GM12891 (cell line): ENCODE results near the gene P2RY13. TPM values are rescaled to one million over a fixed set of nuclear protein-coding genes. Genes with fewer than 3 reads are reported as not detected.

Experiments
- DNase-seq: peaks from one replicate; pipeline ENCODE4 v3.0.0; 2011; ENCODE audit warnings: low spot score; ENCODE audit not compliant: insufficient read length
- FAIRE-seq: peaks from 2 replicates; lab custom pipeline; 2011; peaks lifted over from hg19 to GRCh38; lab: Jason Lieb, UNC
- PAX5 ChIP-seq: IDR thresholded peaks from 2 replicates; pipeline ENCODE4 v1.6.1; 2011; ENCODE audit warnings: low read length, moderate library complexity, mild to moderate bottlenecking; ENCODE audit not compliant: insufficient read depth, severe bottlenecking
- POLR2A ChIP-seq: IDR thresholded peaks from 2 replicates; pipeline ENCODE4 v1.6.1; 2011; ENCODE audit warnings: low read depth, low read length, control low read depth
- POLR2AphosphoS5 ChIP-seq: IDR thresholded peaks from 2 replicates; pipeline ENCODE4 v1.6.1; 2011; ENCODE audit warnings: low read depth, low read length, control low read depth
- POU2F2 ChIP-seq: IDR thresholded peaks from 2 replicates; pipeline ENCODE4 v1.6.1; 2011; ENCODE audit warnings: low read depth, mild to moderate bottlenecking, control low read depth, low read length, moderate library complexity
- SPI1 ChIP-seq: IDR thresholded peaks from 2 replicates; pipeline ENCODE4 v1.6.1; 2011; ENCODE audit warnings: low read depth, low read length, control low read depth
- TAF1 ChIP-seq: IDR thresholded peaks from 2 replicates; pipeline ENCODE4 v1.6.1; 2011; ENCODE audit warnings: low read depth, low read length, control low read depth
- polyA plus RNA-seq: library from polyadenylated mRNA; unstranded; fragments of >200 nt; gene quantifications from one replicate; pipeline ENCODE4 v1.2.1, GENCODE V29; 2012; ENCODE audit warnings: low read depth, missing spikeins, inconsistent platforms; ENCODE audit not compliant: missing spikeins

The P2RY13 gene
- not detected for polyA plus RNA-seq

DNA sequence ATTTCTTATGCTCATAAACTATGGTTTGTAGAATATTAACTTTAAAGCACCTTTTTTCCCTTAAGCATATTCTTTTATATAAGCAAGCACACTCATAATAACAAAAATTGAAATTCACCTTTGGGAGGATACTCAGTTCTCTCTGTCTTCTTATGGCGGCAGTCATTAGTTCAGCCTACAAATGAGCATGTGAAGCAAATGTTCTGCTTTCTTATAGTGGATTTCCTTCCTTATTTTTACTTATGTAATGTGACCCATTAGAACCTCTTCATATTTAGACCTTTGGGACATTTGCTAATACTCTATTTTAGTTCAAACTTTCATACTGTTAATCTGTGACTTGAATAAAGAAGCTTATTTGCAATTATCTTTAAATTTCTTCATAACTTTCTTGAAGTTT lies at the start of gene P2RY13:
Gene P2RY13, minus strand, starts transcription at position 187 of the 400 bp plus-strand sequence. Its CDS starts 21 bp downstream, at position 166.
- no peak for DNase-seq
- FAIRE-seq = no peak
- TF ChIP-seq POLR2A (no peak), POLR2AphosphoS5 (no peak), TAF1 (no peak), SPI1 (no peak)

DNA sequence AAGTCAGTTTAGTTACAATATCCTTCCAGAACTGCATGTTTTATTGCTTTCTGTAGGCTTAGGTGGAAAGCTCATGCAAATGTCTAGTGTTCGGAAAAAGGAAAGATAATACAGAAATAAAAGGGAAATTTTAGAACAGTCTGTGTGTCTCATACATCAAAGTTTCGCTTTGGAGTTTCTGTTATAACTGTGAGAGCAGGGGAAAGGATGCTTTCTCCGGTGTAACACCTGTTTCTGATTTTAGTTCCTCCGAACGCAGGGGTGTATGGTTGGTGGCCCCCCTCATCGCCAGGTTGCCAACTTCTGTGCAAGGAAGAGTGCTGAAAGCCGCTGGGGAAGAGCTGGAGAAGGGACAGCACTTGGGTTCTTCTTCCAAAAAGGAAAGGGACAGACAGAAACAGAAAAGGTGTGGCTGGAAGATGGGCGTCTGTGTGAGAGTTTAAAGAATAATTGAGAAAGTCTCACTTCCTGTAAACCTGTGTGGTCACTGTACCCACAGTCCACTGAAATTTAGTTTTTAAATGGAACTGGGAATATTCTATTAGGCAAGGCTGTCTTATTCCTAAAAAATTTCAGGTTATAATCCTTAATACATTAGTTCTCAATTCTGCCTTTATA lies 48.5 kb upstream of the P2RY13 start:
- peak; percentile 59 for FAIRE-seq

DNA sequence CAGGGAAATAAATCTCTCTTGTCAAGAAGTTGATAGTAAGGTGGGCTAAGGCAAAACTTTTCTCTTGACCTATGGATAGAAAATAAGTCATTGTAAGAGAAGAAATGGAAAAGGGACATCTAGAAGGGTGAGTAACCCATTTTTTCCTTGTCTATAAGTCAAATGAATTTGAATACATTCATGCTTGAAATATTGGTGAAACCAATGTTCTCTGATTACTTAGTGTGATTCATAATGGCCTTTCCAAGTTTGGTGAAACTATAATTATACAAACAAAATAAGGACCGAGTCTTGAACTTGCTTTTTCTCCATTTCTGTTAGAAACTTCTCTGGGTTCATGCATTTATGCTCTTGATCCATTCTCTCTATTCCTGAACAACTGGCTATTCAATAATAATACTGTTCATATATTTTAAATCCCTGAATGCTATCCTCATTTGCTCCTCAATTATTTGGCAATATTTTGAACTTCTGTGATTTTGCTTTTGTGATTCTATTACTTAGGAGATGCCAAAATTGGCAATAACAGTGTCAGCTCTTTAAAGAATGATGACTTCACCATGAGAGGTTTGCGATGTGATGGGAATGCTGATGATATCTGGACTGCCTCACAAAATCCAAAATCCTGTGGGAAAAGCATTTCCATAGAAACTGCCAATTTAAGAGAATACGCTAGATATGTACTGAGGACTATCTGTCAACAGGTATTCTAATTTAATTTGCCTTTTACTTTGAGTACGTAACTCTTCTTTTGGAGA lies 42.9 kb upstream of the P2RY13 start:
- FAIRE-seq (no peak), DNase-seq (no peak)
- no peak for TF ChIP-seq POLR2AphosphoS5
- TF ChIP-seq POLR2A = no peak
- no peak for TF ChIP-seq SPI1
- TF ChIP-seq POU2F2 = no peak
- TF ChIP-seq PAX5 = no peak
- no peak for TF ChIP-seq TAF1

More for the DNA sequence above, 48.5 kb upstream of the P2RY13 start:
- TF ChIP-seq TAF1 = no peak
- TF ChIP-seq POU2F2 = no peak
- peak; percentile 87 for TF ChIP-seq SPI1
- no peak for DNase-seq

GRCh38 chr3:151371526-151371925 lies 42.2 kb upstream of the P2RY13 start:
- DNase-seq = no peak
- TF ChIP-seq POU2F2 (no peak), POLR2A (no peak), POLR2AphosphoS5 (no peak), SPI1 (no peak), PAX5 (no peak), TAF1 (no peak)
- no peak for FAIRE-seq

GRCh38 chr3:151367448-151367847 lies 38.1 kb upstream of the P2RY13 start:
- FAIRE-seq (no peak), DNase-seq (no peak)
- no peak for TF ChIP-seq POLR2A
- TF ChIP-seq SPI1 = 0 out of 2 replicates have a peak, but pooled peaks have one; percentile 16

- FAIRE-seq (no peak), DNase-seq (no peak)
- no peak for TF ChIP-seq POLR2AphosphoS5
- TF ChIP-seq SPI1 = no peak
- no peak for TF ChIP-seq POLR2A
- no peak for TF ChIP-seq TAF1
- TF ChIP-seq POU2F2 = no peak
- no peak for TF ChIP-seq PAX5
Observed at GRCh38 chr3:151366993-151367392, 37.6 kb upstream of the P2RY13 start.

DNA sequence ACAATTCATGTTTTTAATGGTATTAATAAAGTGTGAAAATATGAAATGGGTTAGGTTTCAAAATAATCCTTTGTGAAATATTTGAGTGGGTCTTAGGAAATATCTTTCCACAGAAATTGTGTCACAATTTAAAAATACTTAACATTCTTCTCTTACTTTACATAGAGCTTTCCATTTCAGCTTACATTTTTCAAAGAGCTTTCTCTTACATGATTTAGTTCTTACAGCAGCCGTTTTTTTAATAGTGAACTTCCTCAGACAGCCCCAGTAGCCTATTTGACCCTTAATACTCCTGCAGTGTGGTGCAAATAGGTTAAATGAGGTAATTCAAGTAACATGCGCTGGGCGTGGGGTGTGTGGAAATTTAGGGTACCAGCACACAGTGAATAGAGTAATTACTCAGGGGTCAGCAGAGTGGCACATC lies 33.4 kb upstream of the P2RY13 start:
- DNase-seq (no peak), FAIRE-seq (no peak)
- TF ChIP-seq SPI1 (no peak), TAF1 (no peak), POLR2A (no peak), PAX5 (no peak), POU2F2 (no peak), POLR2AphosphoS5 (no peak)

DNA sequence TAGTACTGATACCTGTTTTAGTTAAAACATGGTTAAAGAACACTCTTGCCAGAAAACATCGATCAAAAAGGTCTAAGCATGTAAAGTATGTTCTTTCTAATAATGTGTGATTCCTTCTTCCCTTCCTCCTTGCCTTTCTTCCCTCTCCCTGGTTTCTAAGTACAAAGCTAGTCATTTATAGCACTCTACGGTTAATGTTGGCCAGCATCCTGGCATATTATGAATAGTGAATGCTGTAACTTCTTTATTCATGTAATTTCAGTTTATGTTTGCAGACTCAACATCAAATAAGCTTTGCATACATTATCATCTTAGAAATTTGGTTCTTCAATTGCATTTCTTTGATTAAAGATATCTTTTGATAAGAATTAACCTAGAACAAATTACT lies 28.1 kb upstream of the P2RY13 start:
- DNase-seq = no peak
- FAIRE-seq = no peak

DNA sequence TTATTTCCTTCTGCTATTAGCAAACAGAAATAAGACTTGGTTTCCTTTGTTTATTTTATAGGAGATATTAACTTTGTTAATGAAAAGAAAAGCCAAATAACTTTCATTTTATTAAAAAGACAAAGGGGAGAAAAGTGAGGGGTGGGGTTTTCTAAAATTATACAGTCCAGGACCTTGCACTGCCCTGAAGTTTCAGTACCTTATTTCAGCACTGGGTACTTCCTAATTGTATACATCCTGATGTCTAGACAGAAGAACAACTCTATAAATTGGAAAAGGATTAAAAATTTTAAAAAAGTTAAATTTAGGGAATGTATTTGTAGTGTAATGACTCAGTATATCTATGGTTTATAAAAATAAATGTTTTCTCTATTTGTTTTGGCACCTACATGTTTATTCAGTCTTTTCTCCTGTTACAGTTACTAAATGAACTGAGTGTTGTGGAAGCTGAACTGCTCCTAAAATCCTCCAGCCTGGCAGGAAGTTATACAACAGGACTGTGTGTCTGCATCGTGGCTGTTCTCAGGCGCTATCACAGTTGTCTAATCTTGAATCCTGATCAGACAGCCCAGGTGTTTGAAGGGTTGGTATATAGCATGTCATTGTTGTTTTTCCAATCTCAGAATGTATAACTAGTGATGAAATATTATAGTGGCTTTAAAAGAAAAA lies 27.6 kb upstream of the P2RY13 start:
- DNase-seq (no peak), FAIRE-seq (no peak)

More for the DNA sequence above, 28.1 kb upstream of the P2RY13 start:
- no peak for TF ChIP-seq TAF1
- no peak for TF ChIP-seq POLR2A
- TF ChIP-seq POU2F2 = no peak
- no peak for TF ChIP-seq POLR2AphosphoS5
- TF ChIP-seq PAX5 = no peak
- no peak for TF ChIP-seq SPI1

DNA sequence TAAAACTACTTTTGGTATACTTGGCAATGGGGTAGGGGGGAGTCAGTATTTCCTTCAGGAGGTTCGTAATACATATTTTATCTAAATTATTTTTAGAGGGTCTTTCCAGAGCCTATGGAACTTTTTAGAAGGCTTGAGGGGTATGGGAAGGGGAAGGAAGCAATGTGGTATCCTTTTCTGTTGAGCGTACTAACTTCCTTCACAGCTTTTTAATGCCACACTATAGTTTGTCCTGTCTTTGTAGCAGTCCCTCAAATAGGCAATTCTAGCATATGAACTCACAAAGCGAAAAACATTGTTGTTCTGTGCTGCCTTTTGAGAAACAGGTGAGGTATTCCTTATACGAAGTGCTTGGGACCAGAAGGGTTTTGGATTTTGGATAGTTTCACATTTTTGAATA lies 22.3 kb upstream of the P2RY13 start:
- FAIRE-seq (peak; percentile 81), DNase-seq (no peak)
- TF ChIP-seq POLR2A (no peak), SPI1 (no peak), POLR2AphosphoS5 (no peak), POU2F2 (no peak), TAF1 (no peak), PAX5 (no peak)

More for the DNA sequence above, 27.6 kb upstream of the P2RY13 start:
- TF ChIP-seq SPI1 = peak; percentile 40; the same call in 1 of the 2 replicates
- TF ChIP-seq TAF1 = no peak
